ENCODE measurements around the gene RORC.
"Not testable (repeated sequence)": the region's sequence is repeated elsewhere in the genome, so short reads cannot be mapped to it uniquely, and the experiment has no call there.

Gene RORC

GRCh38 chr1:151831605-151832004 is at the start of gene RORC:
Gene RORC, minus strand, starts transcription at chr1:151831802. Its CDS starts 38 bp downstream, at chr1:151831764.
- peak in 1 of 2 experiments; percentile 63 for DNase-seq

DNA sequence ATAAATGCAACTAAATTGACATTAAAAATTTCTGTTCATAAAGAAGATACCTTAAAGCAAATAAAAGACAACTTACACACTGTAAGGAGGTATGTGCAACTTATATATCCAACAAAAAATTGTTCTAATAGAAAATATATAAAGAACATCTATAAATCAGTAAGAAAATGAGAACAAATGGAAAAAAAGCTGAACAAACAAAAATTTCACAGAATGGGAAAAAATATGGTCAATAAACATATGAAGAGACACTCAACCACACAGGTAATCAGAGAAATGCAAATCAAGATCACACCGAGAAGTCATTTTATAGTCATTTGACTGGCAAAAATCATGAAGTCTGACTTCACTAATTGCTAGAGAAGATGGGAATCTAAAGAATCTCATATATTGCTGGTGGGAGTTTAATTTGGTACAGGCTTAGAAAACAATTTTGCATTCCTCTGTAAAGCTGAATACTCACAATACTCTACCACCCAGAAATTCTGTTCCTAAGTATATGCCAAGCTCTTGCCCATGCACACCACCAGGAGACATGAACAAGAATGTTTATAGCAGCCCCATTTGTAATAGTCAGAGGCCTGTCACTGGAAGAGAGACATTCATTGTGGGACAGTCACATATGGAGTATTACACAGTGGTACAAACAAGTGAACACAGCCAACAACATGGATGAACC is 44.0 kb upstream of the RORC start:
- no peak for DNase-seq

- DNase-seq, result not testable (repeated sequence)
Measured at GRCh38 chr1:151872776-151873175, 41.2 kb upstream of the RORC start.

GRCh38 chr1:151871284-151872030 is 39.9 kb upstream of the RORC start:
- no peak for DNase-seq

- DNase-seq, result no peak
Measured at GRCh38 chr1:151868486-151868885, 36.9 kb upstream of the RORC start.

GRCh38 chr1:151867765-151868411 is 36.3 kb upstream of the RORC start:
- no peak for DNase-seq

GRCh38 chr1:151867321-151867720 is 35.7 kb upstream of the RORC start:
- no peak for DNase-seq

- DNase-seq, result no peak
Measured at GRCh38 chr1:151864411-151864810, 32.8 kb upstream of the RORC start.

GRCh38 chr1:151862604-151863003 is 31.0 kb upstream of the RORC start:
- no peak for DNase-seq

DNA sequence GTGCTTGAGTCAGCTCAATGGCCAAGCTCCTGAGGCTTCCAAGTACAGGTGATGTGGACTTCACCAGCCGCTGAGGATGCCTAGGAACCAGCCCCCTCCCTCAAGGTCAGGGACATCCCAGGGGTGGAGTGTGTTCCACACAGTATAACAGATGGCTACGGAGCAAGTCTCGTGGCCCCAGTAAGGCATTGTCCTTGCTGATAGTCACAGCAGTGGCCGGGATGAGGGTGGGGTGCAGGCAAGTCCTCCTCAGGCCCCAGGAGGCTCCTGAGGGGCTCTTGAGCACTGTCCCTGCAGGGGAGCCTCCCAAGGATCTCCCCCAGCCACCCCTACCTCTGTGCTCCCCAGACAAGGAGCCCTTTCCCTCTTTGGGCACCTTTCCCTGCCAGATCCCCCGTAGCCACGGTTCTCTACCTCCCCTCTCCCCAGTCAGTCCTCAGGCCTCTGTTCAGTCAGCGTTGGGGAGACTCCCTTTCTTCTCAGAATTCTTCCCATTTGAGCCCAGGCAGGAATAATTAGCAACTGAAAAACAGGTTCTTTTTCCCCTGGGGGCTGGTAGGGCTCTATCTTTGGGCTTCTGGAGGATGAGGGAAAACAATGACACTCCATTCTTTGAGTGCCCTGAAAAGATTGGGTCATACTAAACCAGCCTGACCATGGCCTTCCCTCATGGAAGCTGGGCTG is 29.0 kb upstream of the RORC start:
- DNase-seq, result no peak

GRCh38 chr1:151859891-151860293 is 28.3 kb upstream of the RORC start:
- DNase-seq, result no peak

GRCh38 chr1:151858886-151859665 is 27.5 kb upstream of the RORC start:
- DNase-seq, result no peak

DNA sequence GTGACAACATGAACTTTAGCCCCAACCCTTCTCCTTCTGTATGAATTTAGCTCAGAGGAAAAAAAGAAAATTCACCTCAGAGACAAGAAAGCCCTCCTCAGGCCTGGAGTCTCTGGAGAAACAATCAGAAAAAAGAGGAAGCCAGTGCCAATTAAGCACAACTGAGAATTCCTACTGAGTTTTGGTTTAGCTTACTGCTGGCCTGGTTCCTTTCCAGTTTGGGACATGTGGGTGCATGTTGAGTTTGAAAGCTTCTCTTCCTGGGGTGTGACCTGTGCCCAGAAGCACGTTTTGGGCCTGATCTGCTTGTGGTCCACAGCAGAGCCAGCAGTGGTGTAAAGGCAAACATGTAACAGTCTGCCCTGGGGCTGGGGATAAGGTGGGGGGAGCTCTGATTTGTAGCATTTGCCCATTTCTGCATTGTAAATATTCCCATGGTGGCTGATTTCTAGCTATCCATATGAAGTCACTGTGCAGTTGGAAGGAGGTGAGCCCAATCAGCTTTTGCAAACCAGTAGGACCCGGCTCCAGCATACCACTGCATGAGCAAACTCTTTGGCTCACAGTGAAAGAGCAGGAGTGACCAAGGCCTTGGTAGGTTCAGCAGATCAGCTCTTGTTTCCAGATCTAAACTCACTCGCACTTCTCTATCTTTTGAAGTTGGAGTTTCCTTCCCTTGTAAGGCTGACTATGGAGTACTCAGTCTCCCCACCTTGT is 26.6 kb upstream of the RORC start:
- no peak for DNase-seq

DNA sequence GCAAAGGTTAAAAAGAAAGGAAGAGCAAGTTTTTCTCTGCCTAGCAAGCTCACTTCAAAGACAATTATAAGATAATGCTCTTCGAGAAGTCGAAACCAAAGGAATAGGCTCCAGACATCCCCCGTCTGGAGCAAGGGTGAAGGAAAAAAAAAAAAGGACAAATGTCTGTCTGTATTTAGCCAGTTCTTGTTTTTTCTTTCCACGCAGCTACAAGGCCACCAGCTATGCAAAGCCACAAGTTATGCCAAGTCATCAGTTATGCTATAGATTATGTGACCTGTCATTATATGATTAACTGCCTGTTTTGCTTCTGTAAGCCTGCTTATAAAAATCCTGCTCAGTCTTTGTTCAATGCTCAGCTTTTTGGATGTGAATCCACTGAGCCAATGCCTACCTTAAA is 24.3 kb upstream of the RORC start:
- DNase-seq, result no peak

GRCh38 chr1:151855516-151855915 is 23.9 kb upstream of the RORC start:
- not testable (repeated sequence) for DNase-seq

GRCh38 chr1:151854658-151855057 is 23.1 kb upstream of the RORC start:
- DNase-seq, result no peak

DNA sequence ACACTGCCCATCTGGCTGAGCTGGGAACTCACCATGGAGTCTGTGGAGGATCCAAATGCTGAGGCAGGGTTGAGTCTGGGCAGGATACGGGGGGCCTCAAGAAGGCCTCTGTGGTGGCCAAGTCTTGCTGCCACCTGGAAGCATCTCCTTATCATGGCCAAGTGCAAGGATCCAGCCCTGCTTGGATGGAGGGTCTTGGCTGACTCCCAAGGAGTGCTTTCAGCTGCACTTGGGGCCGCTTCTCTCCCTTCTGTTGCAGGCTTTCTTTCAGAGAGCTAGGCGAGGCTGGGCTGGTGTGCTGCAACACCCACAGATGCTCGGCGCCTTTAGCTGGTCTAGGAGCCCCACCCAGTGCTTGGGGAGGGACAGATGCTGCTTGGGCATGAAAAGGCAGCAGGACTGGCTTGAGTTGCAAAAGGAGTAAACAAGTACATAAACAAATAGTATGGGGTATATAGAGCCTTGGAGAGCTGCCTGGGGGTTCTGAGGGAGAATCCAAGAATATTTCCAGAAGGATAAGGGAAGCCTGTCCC is 21.9 kb upstream of the RORC start, which contains the start of gene THEM5:
TSS of gene THEM5 (minus strand) at position 302 of the 533 bp plus-strand sequence. CDS start at position 155, 147 bp downstream.
- no peak for DNase-seq

DNA sequence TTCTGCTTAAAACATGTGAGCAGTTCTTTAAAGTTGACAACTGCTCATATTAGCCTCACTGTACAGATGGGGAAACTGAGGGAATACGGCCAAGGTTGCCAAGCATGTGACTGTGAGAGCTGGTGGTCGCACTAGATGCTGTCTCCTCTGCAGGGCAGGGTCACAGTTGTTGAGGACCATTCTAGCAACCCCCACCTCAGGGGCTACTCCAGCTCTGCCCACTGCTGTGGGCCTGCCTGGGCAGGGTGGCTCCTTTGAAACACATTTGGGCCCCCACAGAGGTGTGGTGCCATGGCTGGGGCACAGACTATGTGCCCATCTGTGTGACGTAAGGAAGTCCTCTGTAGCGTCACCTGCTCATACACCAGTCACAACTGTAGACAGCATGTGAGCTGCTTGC is 21.1 kb upstream of the RORC start:
- DNase-seq, result no peak

- no peak for DNase-seq
Measured at GRCh38 chr1:151851886-151852285, 20.3 kb upstream of the RORC start.

GRCh38 chr1:151849871-151850270 is 18.3 kb upstream of the RORC start:
- no peak for DNase-seq

- no peak for DNase-seq
Measured at GRCh38 chr1:151849126-151849525, 17.5 kb upstream of the RORC start.
